ENCODE data around the gene ZNF57. TPM values are rescaled to one million over a fixed set of nuclear protein-coding genes. Genes with fewer than 3 reads are reported as not detected.

The ZNF57 gene
- total and polyA plus RNA-seq, 9 of the 15 experiments (the other 6 are each of a cell fraction or from before 2014, with no cell fraction given), result 3.9 to 13.5 (median 7.8) TPM

DNA sequence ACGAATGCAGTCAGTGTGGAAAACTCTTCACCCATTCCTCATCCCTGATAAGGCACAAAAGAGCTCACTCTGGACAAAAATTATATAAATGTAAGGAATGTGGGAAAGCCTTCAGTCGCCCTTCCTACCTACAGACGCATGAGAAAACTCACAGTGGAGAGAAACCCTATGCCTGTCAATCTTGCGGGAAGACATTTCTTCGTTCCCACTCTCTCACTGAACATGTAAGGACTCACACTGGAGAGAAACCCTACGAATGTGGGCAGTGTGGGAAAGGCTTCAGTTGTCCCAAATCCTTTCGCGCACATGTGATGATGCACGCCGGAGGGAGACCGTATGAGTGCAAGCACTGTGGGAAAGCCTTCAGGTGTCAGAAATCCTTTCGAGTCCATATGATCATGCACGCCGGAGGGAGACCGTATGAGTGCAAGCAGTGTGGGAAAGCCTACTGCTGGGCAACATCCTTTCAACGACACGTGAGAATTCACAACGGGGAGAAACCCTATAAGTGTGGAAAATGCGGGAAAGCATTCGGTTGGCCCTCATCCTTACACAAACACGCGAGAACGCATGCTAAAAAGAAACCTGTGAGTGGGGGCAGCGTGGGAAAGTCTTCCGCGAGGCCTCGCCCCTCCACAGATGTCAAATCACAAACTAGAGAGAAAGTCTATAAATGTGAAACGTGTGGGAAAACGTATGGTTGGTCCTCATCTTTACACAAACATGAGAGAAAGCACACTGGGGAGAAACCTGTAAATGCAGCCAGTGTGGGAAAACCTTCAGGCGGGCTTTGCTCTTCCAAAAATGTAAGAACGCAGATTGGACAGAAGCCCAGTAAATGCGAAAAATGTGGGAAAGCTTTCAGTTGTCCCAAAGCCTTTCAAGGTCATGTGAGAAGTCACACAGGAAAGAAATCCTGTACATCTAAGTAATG is 23.1 kb upstream of the ZNF57 start (continued):
- no peak for TF ChIP-seq POLR3G (IDR thresholded peaks at IDR 0.05; ENCODE audit: extremely low read depth, insufficient read length, insufficient replicate concordance)
- TF ChIP-seq TRIM24 (IDR thresholded peaks at IDR 0.05), result peak in 1 of 2 experiments; percentile 38; a peak in 1 of 4 replicates
- TF ChIP-seq, protein P1, sequence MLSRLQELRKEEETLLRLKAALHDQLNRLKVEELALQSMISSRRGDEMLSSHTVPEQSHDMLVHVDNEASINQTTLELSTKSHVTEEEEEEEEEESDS (CRISPR knock-in tag; IDR thresholded peaks at IDR 0.05), result no peak
- TF ChIP-seq ZNF780A (CRISPR knock-in tag; IDR thresholded peaks at IDR 0.05), result no peak
- TF ChIP-seq ZNF445 (CRISPR knock-in tag; IDR thresholded peaks at IDR 0.05; ENCODE audit: low read depth), result no peak
- no peak for TF ChIP-seq ZNF232 (CRISPR knock-in tag; IDR thresholded peaks at IDR 0.05)
- TF ChIP-seq ZNF3 (CRISPR knock-in tag; IDR thresholded peaks at IDR 0.05), result no peak
- TF ChIP-seq HNRNPLL (IDR thresholded peaks at IDR 0.05; ENCODE audit: low read depth, low read length, poor library complexity, severe bottlenecking), result no peak
- TF ChIP-seq ZNF668 (CRISPR knock-in tag; IDR thresholded peaks at IDR 0.05), result no peak
- no peak for TF ChIP-seq TAF1 (IDR thresholded peaks at IDR 0.05; ENCODE audit: control insufficient read depth, extremely low read depth, insufficient read depth, low read length, severe bottlenecking)
- TF ChIP-seq RBFOX2 (IDR thresholded peaks at IDR 0.05; ENCODE audit: low read depth, low read length), result no peak
- TF ChIP-seq BACH1 (tag; IDR thresholded peaks at IDR 0.05), result no peak
- no peak for TF ChIP-seq TEAD2 (tag; IDR thresholded peaks at IDR 0.05)
- TF ChIP-seq ZC3H4 (CRISPR knock-in tag; IDR thresholded peaks at IDR 0.05; ENCODE audit: borderline replicate concordance), result no peak
- TF ChIP-seq NFRKB (IDR thresholded peaks at IDR 0.05; ENCODE audit: low read depth), result peak; percentile 79
- TF ChIP-seq DDX20 (tag; IDR thresholded peaks at IDR 0.05; ENCODE audit: low read depth), result no peak
- peak; percentile 94 for TF ChIP-seq ZNF75A (CRISPR knock-in tag; IDR thresholded peaks at IDR 0.05)
- TF ChIP-seq KDM1A (IDR thresholded peaks at IDR 0.05), result no peak
- TF ChIP-seq NR2F6 (CRISPR knock-in tag; IDR thresholded peaks at IDR 0.05), result no peak
- TF ChIP-seq CREM (IDR thresholded peaks at IDR 0.05; ENCODE audit: low read depth), result no peak
- no peak for TF ChIP-seq NFIX (CRISPR knock-in tag; IDR thresholded peaks at IDR 0.05; ENCODE audit: low read depth)
- TF ChIP-seq, protein P2, sequence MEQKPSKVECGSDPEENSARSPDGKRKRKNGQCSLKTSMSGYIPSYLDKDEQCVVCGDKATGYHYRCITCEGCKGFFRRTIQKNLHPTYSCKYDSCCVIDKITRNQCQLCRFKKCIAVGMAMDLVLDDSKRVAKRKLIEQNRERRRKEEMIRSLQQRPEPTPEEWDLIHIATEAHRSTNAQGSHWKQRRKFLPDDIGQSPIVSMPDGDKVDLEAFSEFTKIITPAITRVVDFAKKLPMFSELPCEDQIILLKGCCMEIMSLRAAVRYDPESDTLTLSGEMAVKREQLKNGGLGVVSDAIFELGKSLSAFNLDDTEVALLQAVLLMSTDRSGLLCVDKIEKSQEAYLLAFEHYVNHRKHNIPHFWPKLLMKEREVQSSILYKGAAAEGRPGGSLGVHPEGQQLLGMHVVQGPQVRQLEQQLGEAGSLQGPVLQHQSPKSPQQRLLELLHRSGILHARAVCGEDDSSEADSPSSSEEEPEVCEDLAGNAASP (IDR thresholded peaks at IDR 0.05), result no peak
- TF ChIP-seq PURB (CRISPR knock-in tag; IDR thresholded peaks at IDR 0.05; ENCODE audit: low read depth), result no peak
- TF ChIP-seq HDAC3 (IDR thresholded peaks at IDR 0.05; ENCODE audit: borderline replicate concordance, partially characterized antibody), result no peak
- TF ChIP-seq, protein P3, sequence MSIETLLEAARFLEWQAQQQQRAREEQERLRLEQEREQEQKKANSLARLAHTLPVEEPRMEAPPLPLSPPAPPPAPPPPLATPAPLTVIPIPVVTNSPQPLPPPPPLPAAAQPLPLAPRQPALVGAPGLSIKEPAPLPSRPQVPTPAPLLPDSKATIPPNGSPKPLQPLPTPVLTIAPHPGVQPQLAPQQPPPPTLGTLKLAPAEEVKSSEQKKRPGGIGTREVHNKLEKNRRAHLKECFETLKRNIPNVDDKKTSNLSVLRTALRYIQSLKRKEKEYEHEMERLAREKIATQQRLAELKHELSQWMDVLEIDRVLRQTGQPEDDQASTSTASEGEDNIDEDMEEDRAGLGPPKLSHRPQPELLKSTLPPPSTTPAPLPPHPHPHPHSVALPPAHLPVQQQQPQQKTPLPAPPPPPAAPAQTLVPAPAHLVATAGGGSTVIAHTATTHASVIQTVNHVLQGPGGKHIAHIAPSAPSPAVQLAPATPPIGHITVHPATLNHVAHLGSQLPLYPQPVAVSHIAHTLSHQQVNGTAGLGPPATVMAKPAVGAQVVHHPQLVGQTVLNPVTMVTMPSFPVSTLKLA (conservative IDR thresholded peaks at IDR 0.05), result no peak
- no peak for TF ChIP-seq ZNF224 (CRISPR knock-in tag; IDR thresholded peaks at IDR 0.05)

Measured in K562 (cell line).